ENCODE data around the gene NGF.

DNA sequence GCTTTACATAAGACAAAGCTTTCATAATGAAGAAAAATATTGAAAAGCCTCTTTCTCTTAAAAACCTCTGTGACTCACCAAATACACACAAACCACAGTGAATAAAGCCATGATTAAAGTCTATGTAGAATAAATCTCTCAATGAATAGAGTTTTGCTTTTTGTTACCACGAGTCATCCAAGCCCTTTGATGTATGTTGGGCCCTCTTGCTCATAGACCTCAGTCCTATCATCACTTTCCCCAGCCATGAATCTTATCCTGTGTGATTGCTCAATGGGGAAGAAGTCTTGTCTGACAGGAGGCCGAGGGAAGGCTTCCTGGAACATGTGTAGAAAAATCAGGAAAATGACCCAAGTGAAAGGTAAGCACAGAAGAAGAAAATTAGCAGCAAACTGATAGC lies 60.8 kb downstream of the NGF start:
- TF ChIP-seq CTCF (IDR thresholded peaks at IDR 0.05; ENCODE audit: low read length) (no peak), EZH2 (optimal IDR thresholded peaks at IDR 0.05; ENCODE audit: low read depth, low read length) (no peak)

All from MM.1S (cell line).